ENCODE measurements around the gene ERFE.

DNA sequence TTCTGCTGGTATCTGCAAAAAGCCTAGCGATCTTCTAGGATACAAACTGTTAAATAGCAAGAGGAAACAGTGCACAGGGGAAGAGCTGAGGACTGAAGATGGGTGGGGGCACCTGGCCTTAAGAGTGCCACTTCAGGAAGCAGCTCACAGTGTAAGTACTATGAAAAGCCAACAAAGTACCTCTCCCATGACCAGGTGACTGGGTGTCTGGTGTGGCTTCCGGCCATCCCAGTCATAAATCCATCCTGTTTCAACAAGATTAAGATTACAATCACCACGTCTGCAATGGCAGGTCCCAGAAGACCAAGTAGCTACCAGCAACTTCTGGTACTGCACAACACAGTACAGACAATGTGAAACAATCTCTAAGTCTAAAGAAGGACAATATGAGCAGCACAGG lies 15.9 kb downstream of the ERFE start:
- TF ChIP-seq, protein P1, sequence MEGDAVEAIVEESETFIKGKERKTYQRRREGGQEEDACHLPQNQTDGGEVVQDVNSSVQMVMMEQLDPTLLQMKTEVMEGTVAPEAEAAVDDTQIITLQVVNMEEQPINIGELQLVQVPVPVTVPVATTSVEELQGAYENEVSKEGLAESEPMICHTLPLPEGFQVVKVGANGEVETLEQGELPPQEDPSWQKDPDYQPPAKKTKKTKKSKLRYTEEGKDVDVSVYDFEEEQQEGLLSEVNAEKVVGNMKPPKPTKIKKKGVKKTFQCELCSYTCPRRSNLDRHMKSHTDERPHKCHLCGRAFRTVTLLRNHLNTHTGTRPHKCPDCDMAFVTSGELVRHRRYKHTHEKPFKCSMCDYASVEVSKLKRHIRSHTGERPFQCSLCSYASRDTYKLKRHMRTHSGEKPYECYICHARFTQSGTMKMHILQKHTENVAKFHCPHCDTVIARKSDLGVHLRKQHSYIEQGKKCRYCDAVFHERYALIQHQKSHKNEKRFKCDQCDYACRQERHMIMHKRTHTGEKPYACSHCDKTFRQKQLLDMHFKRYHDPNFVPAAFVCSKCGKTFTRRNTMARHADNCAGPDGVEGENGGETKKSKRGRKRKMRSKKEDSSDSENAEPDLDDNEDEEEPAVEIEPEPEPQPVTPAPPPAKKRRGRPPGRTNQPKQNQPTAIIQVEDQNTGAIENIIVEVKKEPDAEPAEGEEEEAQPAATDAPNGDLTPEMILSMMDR (IDR thresholded peaks at IDR 0.05), result no peak
- no peak for TF ChIP-seq POLR2A (IDR thresholded peaks at IDR 0.05)

Measured in adrenal gland (tissue), 5 donors.